HG03558 (cell line): ENCODE results near the gene UBE4A.
A peak's percentile ranks its signal among the peaks of the same experiment; 100 is the strongest.

Experiments used
- ATAC-seq: cut with Tn5 transposase; IDR thresholded peaks from one replicate; pipeline ENCODE4 v1.9.1; 2021; ENCODE audit warnings: moderate number of reproducible peaks; ENCODE audit not compliant: unreplicated experiment; ENCODE audit errors: extremely low read depth

The UBE4A gene

GRCh38 chr11:118435290-118435892 is 76.0 kb downstream of the UBE4A start:
- no peak for ATAC-seq

DNA sequence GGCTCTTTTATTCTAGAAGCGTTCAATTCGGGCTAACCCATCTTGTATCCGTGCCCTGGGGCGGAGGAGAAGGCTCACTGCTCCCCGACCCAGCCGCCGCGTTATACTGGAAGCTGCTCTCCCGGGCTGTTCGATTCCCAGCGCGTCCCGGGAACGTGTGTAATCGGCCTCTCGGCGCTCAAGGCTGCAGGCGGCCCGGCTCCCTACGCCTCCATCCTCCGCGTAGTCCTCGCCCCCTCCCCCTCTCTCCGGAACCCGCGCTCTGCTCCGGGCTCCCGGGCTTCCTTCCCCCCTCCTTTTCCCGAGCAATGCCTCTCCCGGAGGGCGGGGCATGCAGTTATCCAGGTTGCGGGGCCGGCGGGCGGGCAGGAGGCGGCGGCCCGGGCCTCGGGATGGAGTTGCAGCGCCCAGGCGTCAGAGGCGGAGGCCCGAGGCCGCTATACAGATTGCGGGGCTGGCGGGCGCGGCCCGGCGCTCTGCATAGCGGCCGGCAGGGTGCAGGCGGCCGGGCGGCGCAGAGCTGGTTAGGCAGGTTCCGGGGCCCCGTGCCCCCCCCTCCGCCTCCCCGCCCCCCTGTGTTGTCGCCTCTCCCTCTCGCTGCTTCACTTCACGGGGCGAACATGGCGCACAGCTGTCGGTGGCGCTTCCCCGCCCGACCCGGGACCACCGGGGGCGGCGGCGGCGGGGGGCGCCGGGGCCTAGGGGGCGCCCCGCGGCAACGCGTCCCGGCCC is 76.7 kb downstream of the UBE4A start, which contains the start of gene KMT2A:
Gene KMT2A, plus strand, starts transcription at position 600 of the 732 bp plus-strand sequence. Its CDS starts 21 bp downstream, at position 621.
- peak; percentile 53 for ATAC-seq

DNA sequence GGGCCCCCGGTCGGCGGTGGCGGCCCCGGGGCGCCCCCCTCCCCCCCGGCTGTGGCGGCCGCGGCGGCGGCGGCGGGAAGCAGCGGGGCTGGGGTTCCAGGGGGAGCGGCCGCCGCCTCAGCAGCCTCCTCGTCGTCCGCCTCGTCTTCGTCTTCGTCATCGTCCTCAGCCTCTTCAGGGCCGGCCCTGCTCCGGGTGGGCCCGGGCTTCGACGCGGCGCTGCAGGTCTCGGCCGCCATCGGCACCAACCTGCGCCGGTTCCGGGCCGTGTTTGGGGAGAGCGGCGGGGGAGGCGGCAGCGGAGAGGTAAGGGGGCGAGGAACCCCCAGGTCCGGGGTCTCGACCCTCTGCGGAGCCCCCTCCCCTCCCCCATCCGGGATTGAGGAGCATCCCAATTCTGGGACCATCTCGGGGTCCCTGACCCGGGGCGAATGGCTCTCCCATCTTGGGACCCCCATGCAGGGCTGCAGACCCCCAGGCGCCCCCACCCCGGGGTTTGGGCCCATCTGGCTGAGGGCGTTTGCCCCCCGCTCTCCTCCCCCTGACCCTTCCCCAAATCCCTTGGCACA is 77.3 kb downstream of the UBE4A start:
- ATAC-seq: no peak

GRCh38 chr11:118437208-118438125 is 78.1 kb downstream of the UBE4A start:
- ATAC-seq: no peak

DNA sequence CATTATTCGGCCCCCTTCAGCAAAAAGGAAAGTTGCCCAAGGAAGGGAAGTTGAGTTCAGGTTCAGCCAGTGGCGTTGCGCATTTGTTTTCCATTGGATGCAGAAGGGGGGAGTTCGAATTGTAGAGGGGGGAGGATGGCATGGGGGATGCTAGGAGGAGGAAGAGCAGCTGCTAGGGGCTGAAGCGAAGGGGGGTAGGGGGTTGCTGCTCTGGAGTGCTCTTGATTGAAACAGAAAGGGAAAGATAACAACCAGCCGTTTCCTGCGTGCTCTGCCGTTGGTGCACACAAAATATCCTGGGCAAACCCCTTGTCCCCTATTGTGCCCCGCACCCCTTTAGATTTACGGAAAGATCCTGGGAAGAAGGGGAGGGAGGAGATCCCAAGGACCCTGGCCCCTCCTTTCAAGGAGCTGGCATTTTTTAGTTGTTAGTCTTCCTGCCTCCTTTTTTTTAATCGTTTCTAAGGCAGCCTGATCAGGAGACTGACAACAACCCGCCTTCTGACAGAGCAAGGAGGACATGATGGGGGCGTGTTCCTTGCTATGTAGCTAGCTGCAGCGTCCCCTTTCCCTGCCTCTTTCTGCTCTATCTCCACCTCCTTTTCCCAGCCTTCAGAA is 79.0 kb downstream of the UBE4A start:
- no peak for ATAC-seq

DNA sequence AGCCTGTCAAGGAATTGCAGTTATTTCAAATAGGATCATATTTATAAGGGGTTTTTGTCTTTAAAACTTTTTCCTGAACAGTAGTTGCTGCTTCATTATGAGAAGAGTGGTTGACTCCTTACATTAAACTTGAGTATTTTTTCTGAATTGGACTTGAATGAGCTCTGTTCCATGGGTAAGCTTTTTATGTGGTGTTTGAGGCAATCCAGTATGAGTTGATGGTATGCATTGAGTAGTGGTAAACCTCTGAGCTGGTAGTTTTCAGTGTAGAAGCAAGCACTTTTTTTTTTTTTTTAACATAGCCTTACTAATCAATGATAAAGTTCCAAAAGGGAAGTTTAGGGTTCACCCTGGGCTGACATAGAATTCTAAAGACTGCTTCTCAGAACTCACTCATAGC is 80.2 kb downstream of the UBE4A start:
- no peak for ATAC-seq

GRCh38 chr11:118441770-118442275 is 82.4 kb downstream of the UBE4A start:
- ATAC-seq: no peak

- no peak for ATAC-seq
Measured at GRCh38 chr11:118442301-118442700, 82.9 kb downstream of the UBE4A start.

DNA sequence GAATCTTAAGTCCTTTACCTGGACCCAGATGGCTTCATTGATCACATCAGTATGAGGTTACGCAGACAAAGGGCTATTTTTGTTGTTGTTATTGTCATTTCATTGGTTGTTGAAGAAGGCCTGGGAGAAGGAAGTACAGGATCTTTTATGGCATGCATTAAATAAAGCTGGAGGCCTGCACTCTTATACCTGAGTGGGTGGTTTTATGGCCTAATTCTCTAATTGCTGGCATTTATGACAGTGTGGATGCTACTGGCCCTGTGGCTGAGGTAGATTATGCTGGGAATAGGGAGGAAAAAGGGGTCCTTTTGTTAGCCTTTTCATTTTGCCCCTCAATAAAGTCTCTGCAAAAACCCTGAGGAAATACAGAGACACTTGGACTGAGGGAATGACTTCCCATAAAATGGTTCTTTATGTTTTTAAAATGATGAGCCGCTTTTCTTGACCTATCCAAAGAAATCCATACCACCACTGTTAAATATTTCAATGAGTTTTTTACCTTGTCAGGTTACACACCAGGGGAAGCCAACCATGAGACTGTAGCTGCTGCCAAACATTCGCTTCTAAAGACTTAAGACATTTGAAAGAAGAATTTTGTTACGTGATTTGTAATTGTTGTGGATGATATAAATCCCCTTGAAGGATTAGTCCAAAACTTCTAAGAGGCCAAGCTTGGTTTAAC is 83.6 kb downstream of the UBE4A start:
- no peak for ATAC-seq

DNA sequence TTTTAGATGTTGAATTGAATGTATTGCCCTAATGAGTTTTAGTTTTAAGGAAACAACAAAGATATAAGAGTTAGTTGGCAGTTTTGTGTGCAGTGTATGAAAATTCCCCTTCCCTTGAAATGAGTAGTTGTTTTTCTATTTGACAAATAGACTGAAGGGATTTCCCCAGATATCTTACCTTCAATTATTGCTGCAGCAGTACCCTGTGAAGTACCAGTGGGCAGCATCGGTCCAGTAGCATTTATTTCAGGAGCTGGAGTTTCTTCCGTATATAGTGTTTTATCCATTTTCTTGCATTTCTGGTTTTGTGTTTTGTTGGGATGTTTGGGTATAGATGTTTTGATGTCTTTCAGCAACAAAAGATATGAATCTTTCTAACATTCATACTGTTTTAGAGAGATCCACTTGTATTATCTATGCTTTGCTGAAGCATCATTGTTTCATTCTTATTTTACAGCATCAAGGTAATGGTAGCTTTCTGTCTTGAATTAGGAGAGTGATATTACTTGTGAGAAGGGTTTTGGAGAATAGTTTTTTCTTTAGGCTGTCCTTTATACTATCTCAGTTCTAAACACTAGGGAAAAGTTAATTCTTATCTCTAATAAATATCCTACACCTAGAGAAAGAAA is 84.3 kb downstream of the UBE4A start:
- no peak for ATAC-seq

GRCh38 chr11:118447423-118447822 is 88.0 kb downstream of the UBE4A start:
- no peak for ATAC-seq

DNA sequence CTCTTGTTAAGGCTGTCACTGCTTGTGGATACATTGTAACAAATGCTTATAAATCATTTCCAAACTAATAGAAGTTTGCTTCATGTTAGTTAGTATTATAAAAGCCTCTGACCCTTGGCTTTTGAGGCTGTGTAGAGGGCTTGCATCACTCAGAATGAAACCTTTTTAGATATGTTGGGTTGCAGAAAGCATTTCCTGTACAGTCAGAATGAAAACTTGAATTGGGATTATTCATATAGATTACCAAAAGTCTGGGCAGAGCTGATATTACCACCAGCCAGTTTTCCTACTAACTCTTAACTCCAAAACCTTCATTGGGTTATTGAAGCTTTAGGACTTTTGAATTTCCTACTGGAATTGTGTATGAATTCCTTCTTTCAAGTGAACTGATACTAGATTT is 88.9 kb downstream of the UBE4A start:
- no peak for ATAC-seq
